IMR-90 (cell line): Measurements from ENCODE around the gene NEK8. TPM values are rescaled to one million over a fixed set of nuclear protein-coding genes. Genes with fewer than 3 reads are reported as not detected.

Source experiments
- ATAC-seq: fragments of 200-7000 bp; cut with Tn5 transposase; 2 replicates; pipeline ENCODE4 v1.9.1; 2020; ENCODE audit warnings: low read depth, mild to moderate bottlenecking, moderate library complexity
- BruUV-seq: library from RNA; stranded (reverse); fragments of 400-500 nt; replicated peaks from 2 replicates; lab custom pipeline; 2021; lab: Mats Ljungman, UMichigan
- CTCF ChIA-PET: fragments of 300-600 bp; formaldehyde crosslinking; extraction: SDS; loops from one replicate; lab custom pipeline; 2021; ENCODE audit warnings: antibody characterized with exemption; lab: Yijun Ruan, JAX
- POLR2A ChIA-PET: fragments of 300-600 bp; sonication (Branson Sonifier 250); formaldehyde crosslinking; loops from one replicate; lab custom pipeline; 2022; ENCODE audit warnings: antibody characterized with exemption; ENCODE audit not compliant: unreplicated experiment; lab: Charles Lee
- DNase-seq: peaks from one replicate; pipeline ENCODE4 v3.0.0; 2013
- H2AFZ ChIP-seq: replicated peaks from 2 replicates; pipeline ENCODE3; 2013; ENCODE audit warnings: low read length, mild to moderate bottlenecking; ENCODE audit not compliant: poor library complexity
- H2AK5ac ChIP-seq: 2 replicates; pipeline ENCODE4 v1.6.1; 2013; ENCODE audit warnings: low read depth, low read length, inconsistent platforms
- H2AK9ac ChIP-seq: replicated peaks from 2 replicates; pipeline ENCODE3; 2013; ENCODE audit warnings: mild to moderate bottlenecking, low read depth, low read length, moderate library complexity; ENCODE audit not compliant: poor library complexity
- H2BK120ac ChIP-seq: 2 replicates; pipeline ENCODE4 v1.6.1; 2013; ENCODE audit warnings: low read depth, low read length, inconsistent platforms
- H2BK15ac ChIP-seq: 3 replicates; pipeline ENCODE4 v1.6.1; 2013; ENCODE audit warnings: low read depth, low read length, inconsistent platforms
- H2BK20ac ChIP-seq: 2 replicates; pipeline ENCODE4 v1.6.1; 2013; ENCODE audit warnings: low read depth, mild to moderate bottlenecking, inconsistent platforms, low read length, moderate library complexity
- H2BK5ac ChIP-seq: 2 replicates; pipeline ENCODE4 v1.6.1; 2013; ENCODE audit warnings: mild to moderate bottlenecking, low read depth, low read length, inconsistent platforms; ENCODE audit not compliant: poor library complexity, severe bottlenecking
- H3K14ac ChIP-seq: replicated peaks from 2 replicates; pipeline ENCODE4 v1.6.1; 2013; ENCODE audit warnings: low read depth, low read length, inconsistent platforms
- H3K18ac ChIP-seq: 2 replicates; pipeline ENCODE4 v1.6.1; 2013; ENCODE audit warnings: low read depth, low read length, control low read depth
- H3K23ac ChIP-seq: 2 replicates; pipeline ENCODE4 v1.6.1; 2013; ENCODE audit warnings: low read depth, low read length, inconsistent platforms
- H3K27ac ChIP-seq: 2 replicates; pipeline ENCODE4 v1.5.1; 2013; ENCODE audit warnings: mild to moderate bottlenecking, control low read depth, low read length; ENCODE audit not compliant: insufficient read depth
- H3K27me3 ChIP-seq: 2 replicates; pipeline ENCODE4 v1.6.1; 2013; ENCODE audit warnings: low read length; ENCODE audit not compliant: control insufficient read depth, insufficient read depth
- H3K36me3 ChIP-seq: 2 replicates; pipeline ENCODE4 v1.6.1; 2013; ENCODE audit warnings: low read length, mixed read lengths; ENCODE audit not compliant: control insufficient read depth, insufficient read depth
- H3K4ac ChIP-seq: 2 replicates; pipeline ENCODE4 v1.6.1; 2013; ENCODE audit warnings: low read depth, low read length, inconsistent platforms
- H3K4me1 ChIP-seq: 2 replicates; pipeline ENCODE4 v1.6.1; 2013; ENCODE audit warnings: low read length, mixed read lengths; ENCODE audit not compliant: control insufficient read depth, insufficient read depth
- H3K4me2 ChIP-seq: 2 replicates; pipeline ENCODE4 v1.6.1; 2013; ENCODE audit warnings: low read depth, mild to moderate bottlenecking, control low read depth, low read length, moderate library complexity
- H3K4me3 ChIP-seq: 2 replicates; pipeline ENCODE4 v1.5.1; 2013; ENCODE audit warnings: low read depth, mild to moderate bottlenecking, control low read depth, low read length, moderate library complexity; ENCODE audit not compliant: insufficient read depth
- H3K56ac ChIP-seq: 2 replicates; pipeline ENCODE4 v1.6.1; 2013; ENCODE audit warnings: low read length, inconsistent platforms; ENCODE audit not compliant: insufficient read depth; ENCODE audit errors: extremely low read depth
- H3K79me1 ChIP-seq, 2 experiments: 2 replicates each; pipeline ENCODE4 v1.6.1; 2013; ENCODE audit warnings: low read length in 2 of 2, inconsistent platforms in 1 of 2, low read depth in 1 of 2
- H3K9ac ChIP-seq: 2 replicates; pipeline ENCODE4 v1.6.1; 2013; ENCODE audit warnings: low read depth, low read length, control low read depth
- H3K9me1 ChIP-seq: 2 replicates; pipeline ENCODE4 v1.6.1; 2013; ENCODE audit warnings: low read length, inconsistent platforms; ENCODE audit not compliant: insufficient read depth
- H3K9me3 ChIP-seq: 2 replicates; pipeline ENCODE4 v1.6.1; 2013; ENCODE audit warnings: low read length; ENCODE audit not compliant: control insufficient read depth, insufficient read depth
- H4K20me1 ChIP-seq: 2 replicates; pipeline ENCODE4 v1.6.1; 2013; ENCODE audit warnings: low read length, inconsistent platforms; ENCODE audit not compliant: insufficient read depth
- H4K5ac ChIP-seq: 2 replicates; pipeline ENCODE4 v1.6.1; 2013; ENCODE audit warnings: mild to moderate bottlenecking, low read depth, low read length, control low read depth
- H4K8ac ChIP-seq, 2 experiments: 2 replicates each; pipeline ENCODE4 v1.6.1; 2013; ENCODE audit warnings: low read depth in 2 of 2, low read length in 2 of 2, control low read depth in 1 of 2, inconsistent platforms in 1 of 2
- H4K91ac ChIP-seq: 2 replicates; pipeline ENCODE4 v1.6.1; 2013; ENCODE audit warnings: low read depth, low read length, inconsistent platforms; ENCODE audit not compliant: insufficient read depth
- CHD1 ChIP-seq: IDR thresholded peaks from 2 replicates; pipeline ENCODE4 v1.6.1; 2012; ENCODE audit warnings: low read depth, low read length, improper control_type of control experiment
- FOS ChIP-seq: fragments of 150-350 bp; IDR thresholded peaks from 2 replicates; pipeline ENCODE4 v1.6.1; 2016; ENCODE audit warnings: low read depth, low read length
- MAFK ChIP-seq: IDR thresholded peaks from 2 replicates; pipeline ENCODE4 v1.6.1; 2012; ENCODE audit warnings: low read depth, low read length, improper control_type of control experiment
- MAZ ChIP-seq: IDR thresholded peaks from 2 replicates; pipeline ENCODE4 v1.6.1; 2012; ENCODE audit warnings: low read depth, mild to moderate bottlenecking, low read length, improper control_type of control experiment, moderate library complexity, borderline replicate concordance
- MXI1 ChIP-seq: IDR thresholded peaks from 2 replicates; pipeline ENCODE4 v1.6.1; 2012; ENCODE audit warnings: low read depth, mild to moderate bottlenecking, low read length, moderate library complexity, borderline replicate concordance
- POLR2A ChIP-seq: IDR thresholded peaks from 2 replicates; pipeline ENCODE4 v1.6.1; 2012; ENCODE audit warnings: mild to moderate bottlenecking, low read depth, low read length
- RAD21 ChIP-seq: IDR thresholded peaks from 2 replicates; pipeline ENCODE4 v1.6.1; 2012; ENCODE audit warnings: low read length, improper control_type of control experiment
- RCOR1 ChIP-seq: IDR thresholded peaks from 2 replicates; pipeline ENCODE4 v1.6.1; 2012; ENCODE audit warnings: mild to moderate bottlenecking, low read length, improper control_type of control experiment; ENCODE audit not compliant: insufficient replicate concordance
- SMC3 ChIP-seq: fragments of 150-350 bp; IDR thresholded peaks from 2 replicates; pipeline ENCODE4 v1.6.1; 2016; ENCODE audit warnings: low read depth, mild to moderate bottlenecking, antibody characterized with exemption, low read length, moderate library complexity
- WGBS, 2 experiments: methylation state at CpG; one replicate each; pipeline versions ENCODE4 v1.1.5 to v1.1.7; 2013; ENCODE audit warnings: missing lambda C conversion rate in 2 of 2; ENCODE audit not compliant: insufficient read length in 1 of 2; ENCODE audit errors: extremely low coverage in 2 of 2; 5-methylcytosine and 5-hydroxymethylcytosine counted together
- dilution Hi-C: fragments of 300-500 bp; cut with HindIII; formaldehyde crosslinking; loops from one replicate; pipeline ENCODE4 v1.14.3; 2018; ENCODE audit warnings: low sequenced_read_pairs; ENCODE audit not compliant: unreplicated experiment
- in situ Hi-C: fragments of 300-500 bp; cut with MboI; formaldehyde crosslinking; loops from 3 replicates; pipeline ENCODE4 v1.14.3; 2019; ENCODE audit warnings: low sequenced_read_pairs, inconsistent platforms, mixed read lengths
- intact Hi-C: fragments of 100-400 bp; cut with micrococcal nuclease; formaldehyde crosslinking; loops from 2 replicates; pipeline ENCODE4 v1.10.0; 2022
- polyA plus RNA-seq, 3 experiments: library from polyadenylated mRNA; depleted of rRNA; stranded (reverse); fragments of >200 nt; gene quantifications; 2 replicates each; pipeline ENCODE4 v1.2.3, GENCODE V29; 2012; ENCODE audit warnings: low replicate concordance in 1 of 3
- total RNA-seq: library from RNA; depleted of rRNA; stranded (reverse); fragments of >200 nt; gene quantifications from 2 replicates; pipeline ENCODE4 v1.2.3, GENCODE V29; 2012
- TF ChIP-seq, protein P1 (sequence below): conservative IDR thresholded peaks from 2 replicates; pipeline ENCODE4 v1.5.1; 2012; ENCODE audit warnings: mild to moderate bottlenecking, low read depth, low read length, improper control_type of control experiment

The NEK8 gene
- total and polyA plus RNA-seq, 2 of the 4 experiments (the other 2 are of a cell fraction), result 4.6 to 5.2 TPM

DNA sequence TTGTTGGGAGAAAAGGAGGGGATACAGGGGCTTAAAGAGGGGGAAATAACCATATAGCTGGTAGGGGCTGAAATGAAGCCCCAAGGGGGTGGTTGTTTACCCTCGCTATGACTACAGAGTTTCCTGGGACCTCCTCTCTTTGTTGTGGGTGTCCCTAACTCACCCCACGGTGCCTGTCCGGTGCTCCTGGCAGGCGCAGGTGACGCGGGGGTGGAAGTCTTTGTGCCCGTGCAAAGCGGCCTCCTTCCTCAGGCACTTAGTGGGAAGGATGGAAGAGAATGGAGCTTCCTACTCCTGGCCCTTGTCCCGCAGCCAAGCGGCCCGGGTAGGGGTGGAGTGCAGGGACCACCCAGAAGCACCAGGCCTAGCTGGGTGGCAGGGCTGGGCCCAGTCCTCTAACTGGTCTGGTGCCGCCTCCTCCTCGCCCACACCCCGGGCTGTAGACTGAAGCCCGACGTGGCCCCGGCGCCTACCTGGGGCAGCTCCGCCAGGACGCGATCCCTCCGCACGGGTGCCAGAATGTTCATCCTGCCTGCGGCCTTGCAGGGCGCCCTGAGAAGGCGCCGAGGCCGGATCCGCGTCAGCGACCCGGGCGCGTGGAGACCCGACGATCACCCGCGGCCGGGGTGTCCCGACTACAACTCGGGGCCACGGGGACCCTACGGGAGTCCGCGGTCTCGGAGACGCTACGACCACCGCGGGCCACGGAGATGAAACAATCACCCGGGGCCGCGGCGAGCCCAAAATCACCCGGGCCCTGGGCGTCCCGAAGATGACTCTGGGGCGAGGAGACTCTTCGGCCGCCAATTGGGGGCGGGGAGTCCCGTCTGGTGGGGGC lies 11.6 kb upstream of the NEK8 start (continued):
- TF ChIP-seq RAD21, result no peak
- TF ChIP-seq RCOR1, result no peak

DNA sequence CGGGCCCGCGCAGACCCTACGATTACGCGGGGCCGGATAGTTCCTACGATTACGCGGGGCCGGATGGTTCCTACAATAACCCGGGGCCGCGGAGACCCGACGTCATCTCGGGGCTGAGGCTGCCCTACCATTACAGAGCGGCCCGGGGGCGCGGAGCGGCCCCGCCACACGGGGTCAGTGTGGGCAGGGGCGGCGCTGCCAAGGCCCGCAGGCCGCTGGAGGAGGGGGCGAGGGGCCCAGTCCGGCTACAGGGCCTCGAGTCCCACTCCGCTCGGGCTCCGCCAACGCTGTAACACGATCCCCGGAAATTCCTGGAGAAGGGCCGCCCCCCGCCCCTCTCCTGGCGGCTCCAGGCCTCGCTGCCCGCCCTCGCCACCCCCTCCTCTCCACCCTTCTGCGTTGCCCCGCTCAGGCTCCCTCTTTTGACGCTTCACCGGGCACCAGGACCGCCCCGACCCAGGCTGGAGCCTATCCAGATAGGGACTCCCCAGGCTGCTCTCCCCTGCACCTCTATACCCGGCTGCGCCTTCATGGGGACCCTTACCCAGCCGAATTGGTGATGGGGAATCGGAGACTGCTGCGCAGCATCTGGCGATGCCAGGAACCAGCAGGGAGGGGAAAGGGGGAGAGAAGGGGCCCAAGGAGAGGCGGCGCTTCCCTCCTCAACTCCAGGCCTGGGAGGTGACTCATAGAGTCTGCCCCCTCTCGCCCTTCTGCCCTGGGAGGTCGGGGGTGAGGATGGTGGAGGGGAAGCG lies 10.8 kb upstream of the NEK8 start, which contains the start of gene RAB34:
RAB34 (minus strand) TSS at position 291 of the 755 bp plus-strand sequence. CDS start 602 bp downstream, outside the sequence.
- peak within 1 kb of the TSS; percentile 89 for H3K14ac ChIP-seq
- ATAC-seq (peak; percentile 55), DNase-seq (peak; percentile 89)
- peak within 1 kb of the TSS; percentile 80 for H3K4me3 ChIP-seq
- ChIA-PET POLR2A (no interaction called here), CTCF (no interaction called here)
- H2AK5ac ChIP-seq, result peak within 1 kb of the TSS; percentile 100
- H3K27me3 ChIP-seq, result no peaks in the 10 kb centered on the region
- peak within 1 kb of the TSS; percentile 96 for H2AFZ ChIP-seq
- no TSS peak for BruUV-seq
- peak within 1 kb of the TSS; percentile 95 for H3K23ac ChIP-seq
- peak within 1 kb of the TSS; percentile 96 for H3K9ac ChIP-seq
- H3K4ac ChIP-seq, result peak within 1 kb of the TSS; percentile 99
- peak within 1 kb of the TSS; percentile 99 for H2BK5ac ChIP-seq
- H3K56ac ChIP-seq, result peak within 1 kb of the TSS; percentile 96
- intact Hi-C loops, result no loop called here
- peaks cover 44% of the 10 kb centered on the region for H4K20me1 ChIP-seq
- H2BK15ac ChIP-seq, result peak within 1 kb of the TSS; percentile 99
- TF ChIP-seq POLR2A (peak; percentile 76), MXI1 (peak; percentile 39; the same call in 1 of the 2 replicates), RAD21 (0 out of 2 replicates have a peak, but pooled peaks have one; percentile 17), MAFK (no peak), SMC3 (no peak), MAZ (peak; percentile 40; the same call in 1 of the 2 replicates), FOS (peak; percentile 84), CHD1 (peak; percentile 8; the same call in 1 of the 2 replicates)
- TF ChIP-seq, protein P1, sequence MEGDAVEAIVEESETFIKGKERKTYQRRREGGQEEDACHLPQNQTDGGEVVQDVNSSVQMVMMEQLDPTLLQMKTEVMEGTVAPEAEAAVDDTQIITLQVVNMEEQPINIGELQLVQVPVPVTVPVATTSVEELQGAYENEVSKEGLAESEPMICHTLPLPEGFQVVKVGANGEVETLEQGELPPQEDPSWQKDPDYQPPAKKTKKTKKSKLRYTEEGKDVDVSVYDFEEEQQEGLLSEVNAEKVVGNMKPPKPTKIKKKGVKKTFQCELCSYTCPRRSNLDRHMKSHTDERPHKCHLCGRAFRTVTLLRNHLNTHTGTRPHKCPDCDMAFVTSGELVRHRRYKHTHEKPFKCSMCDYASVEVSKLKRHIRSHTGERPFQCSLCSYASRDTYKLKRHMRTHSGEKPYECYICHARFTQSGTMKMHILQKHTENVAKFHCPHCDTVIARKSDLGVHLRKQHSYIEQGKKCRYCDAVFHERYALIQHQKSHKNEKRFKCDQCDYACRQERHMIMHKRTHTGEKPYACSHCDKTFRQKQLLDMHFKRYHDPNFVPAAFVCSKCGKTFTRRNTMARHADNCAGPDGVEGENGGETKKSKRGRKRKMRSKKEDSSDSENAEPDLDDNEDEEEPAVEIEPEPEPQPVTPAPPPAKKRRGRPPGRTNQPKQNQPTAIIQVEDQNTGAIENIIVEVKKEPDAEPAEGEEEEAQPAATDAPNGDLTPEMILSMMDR, result peak; percentile 45
- peaks cover 42% of the 10 kb centered on the region for H3K36me3 ChIP-seq
- no peaks in the 10 kb centered on the region for H3K9me3 ChIP-seq
- peak within 1 kb of the TSS; percentile 96 for H4K91ac ChIP-seq
- H3K4me1 ChIP-seq, result peaks cover 13% of the 10 kb centered on the region
- dilution Hi-C loops, result no loop called here
- peak within 1 kb of the TSS; percentile 98 for H3K18ac ChIP-seq
- H3K9me1 ChIP-seq, result peaks cover 19% of the 10 kb centered on the region; the same call in 1 of the 2 replicates
- H2BK120ac ChIP-seq, result peak within 1 kb of the TSS; percentile 96
- peaks cover 5 to 61% of the 10 kb centered on the region in 2 experiments; a peak in 3 of 4 replicates for H3K79me1 ChIP-seq
- H4K5ac ChIP-seq, result peak within 1 kb of the TSS; percentile 97
- peak within 1 kb of the TSS; percentile 92 to 94 for H4K8ac ChIP-seq
- WGBS, 2 experiments, result 0% methylated on average over 17 of the region's 60 CpGs; no CpG with 5 or more reads in 1 of the 2 experiments
- peak within 1 kb of the TSS; percentile 98 for H3K27ac ChIP-seq
- H3K4me2 ChIP-seq, result peak within 1 kb of the TSS; percentile 97
- peak within 1 kb of the TSS; percentile 91 for H2BK20ac ChIP-seq
- in situ Hi-C loops, result no loop called here
- H2AK9ac ChIP-seq, result peak within 1 kb of the TSS; percentile 99
